ENCODE measurements around the gene C1RL.
A peak's percentile ranks its signal among the peaks of the same experiment; 100 is the strongest.

The C1RL gene

GRCh38 chr12:7136676-7137075, 27.7 kb upstream of the C1RL start:
- DNase-seq = no peak

GRCh38 chr12:7136071-7136470, 27.1 kb upstream of the C1RL start:
- DNase-seq = no peak

GRCh38 chr12:7134396-7135166, 25.6 kb upstream of the C1RL start:
- no peak for DNase-seq

- DNase-seq = no peak
Measured at GRCh38 chr12:7131502-7131866, 22.5 kb upstream of the C1RL start.

GRCh38 chr12:7130701-7131501, 21.9 kb upstream of the C1RL start:
- DNase-seq = peak; percentile 41 to 42

GRCh38 chr12:7129872-7130691, 21.1 kb upstream of the C1RL start, which contains the start of gene CLSTN3:
TSS of gene CLSTN3 (plus strand) at chr12:7130371. CDS start at chr12:7130649, 278 bp downstream.
- DNase-seq = peak; percentile 83 to 84

GRCh38 chr12:7129287-7129871, 20.4 kb upstream of the C1RL start:
- no peak for DNase-seq

- no peak for DNase-seq
Measured at GRCh38 chr12:7128681-7129286, 19.8 kb upstream of the C1RL start, which contains the start of gene RBP5. TSS of gene RBP5 (minus strand) at chr12:7128889. CDS start at chr12:7128775, 114 bp downstream.

GRCh38 chr12:7127916-7128626, 19.1 kb upstream of the C1RL start:
- DNase-seq = no peak

GRCh38 chr12:7125632-7126227, 16.7 kb upstream of the C1RL start:
- no peak for DNase-seq

GRCh38 chr12:7123806-7124522, 14.9 kb upstream of the C1RL start:
- DNase-seq = no peak

GRCh38 chr12:7122811-7123769, 14.1 kb upstream of the C1RL start:
- no peak for DNase-seq

- no peak for DNase-seq
Measured at GRCh38 chr12:7121324-7121723, 12.3 kb upstream of the C1RL start.

- no peak for DNase-seq
Measured at GRCh38 chr12:7120166-7120565, 11.2 kb upstream of the C1RL start.

- DNase-seq = no peak
Measured at GRCh38 chr12:7118881-7119280, 9.9 kb upstream of the C1RL start.

GRCh38 chr12:7117670-7118069, 8.7 kb upstream of the C1RL start:
- DNase-seq = no peak

- DNase-seq = no peak
Measured at GRCh38 chr12:7116916-7117315, 7.9 kb upstream of the C1RL start.

GRCh38 chr12:7116196-7116595, 7.2 kb upstream of the C1RL start:
- DNase-seq = no peak

GRCh38 chr12:7114851-7115250, 5.8 kb upstream of the C1RL start:
- DNase-seq = no peak

All from stimulated activated CD4-positive, alpha-beta T cell treated with anti-CD3 and anti-CD28 coated beads, Interleukin-4, amount 100 ng/mL, for 4 hours (primary cell).